Panc1 (cell line): ENCODE data around the gene TACC2. TPM values are rescaled to one million over a fixed set of nuclear protein-coding genes. Genes with fewer than 3 reads are reported as not detected.
A peak's percentile ranks its signal among the peaks of the same experiment; 100 is the strongest.

Experiments used
- ATAC-seq: fragments of 200-7000 bp; cut with Tn5 transposase; 2 replicates; pipeline ENCODE4 v1.9.1; 2020; ENCODE audit warnings: mild to moderate bottlenecking, moderate library complexity
- BruUV-seq: library from RNA; stranded (reverse); fragments of 400-500 nt; replicated peaks from 2 replicates; lab custom pipeline; 2021; lab: Mats Ljungman, UMichigan
- CTCF ChIA-PET: fragments of 300-600 bp; sonication (Branson Sonifier 250); formaldehyde crosslinking; loops from one replicate; lab custom pipeline; 2022; ENCODE audit warnings: antibody characterized with exemption; lab: Charles Lee
- POLR2A ChIA-PET: fragments of 300-600 bp; sonication (Branson Sonifier 250); formaldehyde crosslinking; loops from one replicate; lab custom pipeline; 2022; ENCODE audit warnings: antibody characterized with exemption; lab: Charles Lee
- DNase-seq: peaks from one replicate; pipeline ENCODE4 v3.0.0-alpha.2; 2010; ENCODE audit warnings: low read depth, low spot score
- H3K27ac ChIP-seq: 2 replicates; pipeline ENCODE4 v1.5.1; 2011; ENCODE audit warnings: mild to moderate bottlenecking, low read length, inconsistent platforms
- H3K27me3 ChIP-seq: fragments of 200-500 bp; sonication (Bioruptor generic); 2 replicates; pipeline ENCODE4 v1.6.0; 2014; ENCODE audit warnings: low read length, inconsistent platforms; ENCODE audit not compliant: control insufficient read depth, insufficient read depth
- H3K36me3 ChIP-seq: fragments of 200-500 bp; sonication (Bioruptor generic); 2 replicates; pipeline ENCODE4 v1.5.1; 2014; ENCODE audit warnings: inconsistent platforms, mild to moderate bottlenecking, low read length, moderate library complexity; ENCODE audit not compliant: control insufficient read depth, insufficient read depth
- H3K4me1 ChIP-seq: 2 replicates; pipeline ENCODE4 v1.5.1; 2011; ENCODE audit warnings: inconsistent platforms, mild to moderate bottlenecking, low read length, moderate library complexity; ENCODE audit not compliant: control insufficient read depth, insufficient read depth
- H3K4me3 ChIP-seq, 2 experiments: 2 replicates each; pipeline ENCODE4 v1.5.1; 2011 to 2012; ENCODE audit warnings: low read depth in 2 of 2, low read length in 2 of 2, mild to moderate bottlenecking in 2 of 2, inconsistent platforms in 1 of 2, moderate library complexity in 1 of 2
- H3K9me3 ChIP-seq: fragments of 200-500 bp; sonication (Bioruptor generic); 2 replicates; pipeline ENCODE4 v1.5.1; 2014; ENCODE audit warnings: low read depth, mild to moderate bottlenecking, inconsistent platforms, low read length, moderate library complexity; ENCODE audit not compliant: control insufficient read depth, insufficient read depth
- CTCF ChIP-seq: fragments of 450-650 bp; IDR thresholded peaks from 2 replicates; pipeline ENCODE4 v1.5.1; 2017; ENCODE audit warnings: mild to moderate bottlenecking
- POLR2AphosphoS5 ChIP-seq: IDR thresholded peaks from 2 replicates; pipeline ENCODE4 v1.6.1; 2012; ENCODE audit warnings: mild to moderate bottlenecking, low read depth, low read length, moderate library complexity
- REST ChIP-seq, 2 experiments: IDR thresholded peaks; 2 replicates each; pipeline ENCODE4 v1.6.1; 2011 to 2012; ENCODE audit warnings: low read depth in 2 of 2, control low read depth in 1 of 2, low read length in 1 of 2, mild to moderate bottlenecking in 1 of 2, moderate library complexity in 1 of 2; ENCODE audit not compliant: insufficient read depth in 1 of 2
- SIN3A ChIP-seq: IDR thresholded peaks from 2 replicates; pipeline ENCODE4 v1.6.1; 2012; ENCODE audit warnings: low read depth, mild to moderate bottlenecking, low read length, moderate library complexity, borderline replicate concordance; ENCODE audit not compliant: insufficient read depth
- TCF7L2 ChIP-seq: IDR thresholded peaks from 2 replicates; pipeline ENCODE4 v1.6.1; 2011; ENCODE audit warnings: mild to moderate bottlenecking, low read depth, low read length, inconsistent platforms
- in situ Hi-C: cut with HindIII; loops from 2 replicates; pipeline ENCODE4 v1.10.0; 2016; ENCODE audit warnings: low sequenced_read_pairs, low pct_unique_long_range_greater_than_20kb
- intact Hi-C: fragments of 100-400 bp; cut with micrococcal nuclease; formaldehyde crosslinking; loops from one replicate; pipeline ENCODE4 v1.10.0; 2022; ENCODE audit not compliant: unreplicated experiment
- total RNA-seq: library from RNA; stranded (reverse); gene quantifications from one replicate; pipeline ENCODE4 v1.2.1, GENCODE V29; 2021; ENCODE audit not compliant: unreplicated experiment

Gene TACC2
- total RNA-seq, 1 experiment from 2014 or later = 133 TPM

- no peak overlapping the region for H3K4me3 ChIP-seq
- ATAC-seq (no peak), DNase-seq (no peak)
- in situ Hi-C loops = no loop called here
- intact Hi-C loops = no loop called here
- H3K9me3 ChIP-seq = peaks cover 7% of the 10 kb centered on the region; the same call in 1 of the 2 replicates
- H3K27me3 ChIP-seq = no peaks in the 10 kb centered on the region
- TF ChIP-seq CTCF (no peak), REST (IDR thresholded peaks at IDR 0.05; ENCODE audit: insufficient read depth in 1 of 2, low read depth in 2 of 2, low read length in 1 of 2) (no peak), SIN3A (no peak), TCF7L2 (no peak), POLR2AphosphoS5 (no peak)
- BruUV-seq = no TSS peak
- H3K27ac ChIP-seq = no peak overlapping the region
- POLR2A ChIA-PET = no interaction called here
- H3K36me3 ChIP-seq = no peaks in the 10 kb centered on the region; the same call in 1 of the 2 replicates
- CTCF ChIA-PET = no interaction called here
- H3K4me1 ChIP-seq = no peaks in the 10 kb centered on the region
Measured at GRCh38 chr10:122264931-122265330, 276.0 kb downstream of the TACC2 start.

- Histone ChIP-seq H3K27ac (no peak overlapping the region), H3K27me3 (no peaks in the 10 kb centered on the region), H3K9me3 (peaks cover 7% of the 10 kb centered on the region; the same call in 1 of the 2 replicates), H3K4me1 (no peaks in the 10 kb centered on the region), H3K36me3 (no peaks in the 10 kb centered on the region; the same call in 1 of the 2 replicates), H3K4me3 (no peak overlapping the region)
- CTCF ChIA-PET = no interaction called here
- POLR2A ChIA-PET = no interaction called here
- in situ Hi-C loops = no loop called here
- DNase-seq (no peak), ATAC-seq (no peak)
- TF ChIP-seq TCF7L2 (no peak), SIN3A (no peak), REST (IDR thresholded peaks at IDR 0.05; ENCODE audit: insufficient read depth in 1 of 2, low read depth in 2 of 2, low read length in 1 of 2) (no peak), CTCF (no peak), POLR2AphosphoS5 (no peak)
- intact Hi-C loops = no loop called here
- BruUV-seq = TSS peak; percentile 38
Measured at GRCh38 chr10:122265896-122266295, 276.9 kb downstream of the TACC2 start.
